NCI-H2196 treated with DMSO at 0.1 percent for 48 hours (cell line): ENCODE measurements around the gene SLC66A2.

Experiments
- DNase-seq: peaks from one replicate; lab custom pipeline; 2025; ENCODE audit not compliant: unreplicated experiment; lab: John Stamatoyannopoulos, UW

Gene SLC66A2

GRCh38 chr18:79971211-79971952 lies 19.9 kb upstream of the SLC66A2 start:
- DNase-seq = no peak

GRCh38 chr18:79970419-79971133 lies 19.1 kb upstream of the SLC66A2 start:
- DNase-seq = no peak

- DNase-seq = no peak
These were observed 13.9 kb upstream of the SLC66A2 start for GRCh38 chr18:79965119-79965902.

- DNase-seq = no peak
These were observed 13.1 kb upstream of the SLC66A2 start, which contains the start of gene HSBP1L1 for GRCh38 chr18:79964330-79965118. HSBP1L1 (plus strand) TSS chr18:79964643; CDS start chr18:79964736, 93 bp downstream.

GRCh38 chr18:79963658-79964329 lies 12.3 kb upstream of the SLC66A2 start:
- DNase-seq = no peak

- no peak for DNase-seq
These were observed 11.6 kb upstream of the SLC66A2 start for GRCh38 chr18:79962835-79963657.

- no peak for DNase-seq
These were observed 10.9 kb upstream of the SLC66A2 start for GRCh38 chr18:79962311-79962710.

GRCh38 chr18:79961527-79962291 lies 10.3 kb upstream of the SLC66A2 start:
- DNase-seq = no peak

GRCh38 chr18:79960921-79961526 lies 9.6 kb upstream of the SLC66A2 start:
- DNase-seq = no peak

- DNase-seq = peak; percentile 11
These were observed 8.8 kb upstream of the SLC66A2 start for GRCh38 chr18:79960161-79960801.

GRCh38 chr18:79958981-79959380 lies 7.5 kb upstream of the SLC66A2 start:
- DNase-seq = no peak

- DNase-seq = no peak
These were observed 4.8 kb upstream of the SLC66A2 start for GRCh38 chr18:79956276-79956675.

GRCh38 chr18:79955302-79956075 lies 4.0 kb upstream of the SLC66A2 start:
- no peak for DNase-seq

- no peak for DNase-seq
These were observed 3.3 kb upstream of the SLC66A2 start for GRCh38 chr18:79954791-79955190.

GRCh38 chr18:79953971-79954651 lies 2.7 kb upstream of the SLC66A2 start:
- DNase-seq = no peak

GRCh38 chr18:79952996-79953559 lies 1.6 kb upstream of the SLC66A2 start:
- no peak for DNase-seq
